ENCODE measurements around the gene MVB12B. TPM values are rescaled to one million over a fixed set of nuclear protein-coding genes. Genes with fewer than 3 reads are reported as not detected.

MVB12B gene
- total and polyA plus RNA-seq, 8 donors: 19.9 to 25.3 (median 22.8) TPM

GRCh38 chr9:126400571-126400970 lies 73.9 kb downstream of the MVB12B start:
- intact Hi-C loops (cut with DNase I): loop anchor here in 1 of 2 donors (5.0 kb wide), 1 partner anchor 83 kb away; no protein-coding TSS in a partner anchor
- Histone ChIP-seq H3K27ac (no peak overlapping the region), H3K9me3 (no peaks in the 10 kb centered on the region), H3K36me3 (peaks cover 0 to 21% of the 10 kb centered on the region in 2 donors), H3K4me3 (no peak overlapping the region), H3K4me1 (peaks cover 0 to 16% of the 10 kb centered on the region in 2 donors), H3K27me3 (no peaks in the 10 kb centered on the region)
- no peak for DNase-seq
- ATAC-seq: no peak
- no peak for TF ChIP-seq CTCF (IDR thresholded peaks at IDR 0.05)

- ATAC-seq (no peak), DNase-seq (no peak)
- Histone ChIP-seq H3K4me3 (no peak overlapping the region), H3K9me3 (no peaks in the 10 kb centered on the region), H3K36me3 (peaks cover 0 to 17% of the 10 kb centered on the region in 2 donors), H3K27ac (no peak overlapping the region), H3K27me3 (no peaks in the 10 kb centered on the region), H3K4me1 (peaks cover 0 to 13% of the 10 kb centered on the region in 2 donors)
- intact Hi-C loops (cut with DNase I): loop anchor here in 1 of 2 donors (5.0 kb wide), 1 partner anchor 84 kb away; no protein-coding TSS in a partner anchor
- TF ChIP-seq CTCF (IDR thresholded peaks at IDR 0.05): no peak
Observed at GRCh38 chr9:126401107-126401506, 74.5 kb downstream of the MVB12B start.

- H3K27me3 ChIP-seq: no peaks in the 10 kb centered on the region
- TF ChIP-seq CTCF (IDR thresholded peaks at IDR 0.05): no peak
- DNase-seq: no peak
- no peak overlapping the region for H3K4me3 ChIP-seq
- H3K4me1 ChIP-seq: peaks cover 0 to 14% of the 10 kb centered on the region in 2 donors
- H3K27ac ChIP-seq: no peak overlapping the region
- ATAC-seq: no peak
- peaks cover 0 to 14% of the 10 kb centered on the region in 2 donors for H3K36me3 ChIP-seq
- H3K9me3 ChIP-seq: no peaks in the 10 kb centered on the region
- intact Hi-C loops (cut with DNase I): loop anchor here in 1 of 2 donors (5.0 kb wide), 1 partner anchor 84 kb away; no protein-coding TSS in a partner anchor
Observed at GRCh38 chr9:126401581-126401980, 75.0 kb downstream of the MVB12B start.

GRCh38 chr9:126403397-126403796 lies 76.8 kb downstream of the MVB12B start:
- no peak overlapping the region for H3K27ac ChIP-seq
- peaks cover 0 to 15% of the 10 kb centered on the region in 2 donors for H3K4me1 ChIP-seq
- H3K9me3 ChIP-seq: no peaks in the 10 kb centered on the region
- H3K27me3 ChIP-seq: no peaks in the 10 kb centered on the region
- TF ChIP-seq CTCF (IDR thresholded peaks at IDR 0.05): no peak
- H3K4me3 ChIP-seq: no peak overlapping the region
- ATAC-seq (no peak), DNase-seq (no peak)
- peaks cover 0 to 21% of the 10 kb centered on the region in 2 donors for H3K36me3 ChIP-seq
- intact Hi-C loops (cut with DNase I): loop anchor here in 1 of 2 donors (5.0 kb wide), 1 partner anchor 86 kb away; no protein-coding TSS in a partner anchor

- Histone ChIP-seq H3K9me3 (no peaks in the 10 kb centered on the region), H3K27me3 (no peaks in the 10 kb centered on the region), H3K36me3 (peaks cover 0 to 16% of the 10 kb centered on the region in 2 donors), H3K4me3 (no peak overlapping the region), H3K27ac (no peak overlapping the region), H3K4me1 (peaks cover 0 to 15% of the 10 kb centered on the region in 2 donors)
- DNase-seq (no peak), ATAC-seq (no peak)
- TF ChIP-seq CTCF (IDR thresholded peaks at IDR 0.05): no peak
- intact Hi-C loops (cut with DNase I): loop anchor here in 1 of 2 donors (5.0 kb wide), 1 partner anchor 87 kb away; no protein-coding TSS in a partner anchor
Observed at GRCh38 chr9:126404459-126404858, 77.8 kb downstream of the MVB12B start.

Measured in left lung (tissue), 10 donors.